H1 (cell line): ENCODE results near the gene CD248. TPM values are rescaled to one million over a fixed set of nuclear protein-coding genes. Genes with fewer than 3 reads are reported as not detected.

Experiments used
- POU5F1 ChIP-seq: IDR thresholded peaks from 2 replicates; pipeline ENCODE4 v1.6.1; 2011; ENCODE audit warnings: low read depth, mild to moderate bottlenecking, low read length, moderate library complexity
- SP1 ChIP-seq: IDR thresholded peaks from 2 replicates; pipeline ENCODE4 v1.6.1; 2011; ENCODE audit warnings: low read depth, low read length
- SP2 ChIP-seq: IDR thresholded peaks from 2 replicates; pipeline ENCODE4 v1.6.1; 2012; ENCODE audit warnings: mild to moderate bottlenecking, low read length, inconsistent platforms
- polyA plus RNA-seq, 7 experiments: library from polyadenylated mRNA; depleted of rRNA in 3 of 7; stranded (reverse) in 5 of 7; unstranded in 2 of 7; fragments of >200 nt in 5 of 7; fragments of 200-250 nt in 2 of 7; gene quantifications; 1 replicate in 5 of 7; 2 replicates in 1 of 7; 4 replicates in 1 of 7; pipeline versions ENCODE4 v1.2.1 to v1.2.3, GENCODE V29; 2011 to 2013; ENCODE audit warnings: missing spikeins in 2 of 7, mixed read lengths in 2 of 7
- total RNA-seq: library from RNA; stranded (reverse); fragmentation: NEBNext Ultra II Directional; extraction: Animal tissue kit (Norgen Biotek cat#: 25700); gene quantifications from 2 replicates; pipeline ENCODE4 v1.2.1, GENCODE V29; 2021
- TF ChIP-seq, protein P1 (sequence below), 3 experiments: IDR thresholded peaks; 1 replicate in 2 of 3; 2 replicates in 1 of 3; pipeline versions ENCODE4 v1.5.1 to v1.6.1; 2011; ENCODE audit warnings: low read length in 3 of 3, mild to moderate bottlenecking in 3 of 3, inconsistent platforms in 2 of 3, low read depth in 1 of 3, moderate library complexity in 1 of 3; ENCODE audit not compliant: insufficient read depth in 1 of 3; ENCODE audit errors: control extremely low read depth in 1 of 3

CD248 gene
- total and polyA plus RNA-seq, 2 of the 8 experiments (the other 6 are each of a cell fraction or from before 2014, with no cell fraction given), result 2.7 to 3.9 TPM

DNA sequence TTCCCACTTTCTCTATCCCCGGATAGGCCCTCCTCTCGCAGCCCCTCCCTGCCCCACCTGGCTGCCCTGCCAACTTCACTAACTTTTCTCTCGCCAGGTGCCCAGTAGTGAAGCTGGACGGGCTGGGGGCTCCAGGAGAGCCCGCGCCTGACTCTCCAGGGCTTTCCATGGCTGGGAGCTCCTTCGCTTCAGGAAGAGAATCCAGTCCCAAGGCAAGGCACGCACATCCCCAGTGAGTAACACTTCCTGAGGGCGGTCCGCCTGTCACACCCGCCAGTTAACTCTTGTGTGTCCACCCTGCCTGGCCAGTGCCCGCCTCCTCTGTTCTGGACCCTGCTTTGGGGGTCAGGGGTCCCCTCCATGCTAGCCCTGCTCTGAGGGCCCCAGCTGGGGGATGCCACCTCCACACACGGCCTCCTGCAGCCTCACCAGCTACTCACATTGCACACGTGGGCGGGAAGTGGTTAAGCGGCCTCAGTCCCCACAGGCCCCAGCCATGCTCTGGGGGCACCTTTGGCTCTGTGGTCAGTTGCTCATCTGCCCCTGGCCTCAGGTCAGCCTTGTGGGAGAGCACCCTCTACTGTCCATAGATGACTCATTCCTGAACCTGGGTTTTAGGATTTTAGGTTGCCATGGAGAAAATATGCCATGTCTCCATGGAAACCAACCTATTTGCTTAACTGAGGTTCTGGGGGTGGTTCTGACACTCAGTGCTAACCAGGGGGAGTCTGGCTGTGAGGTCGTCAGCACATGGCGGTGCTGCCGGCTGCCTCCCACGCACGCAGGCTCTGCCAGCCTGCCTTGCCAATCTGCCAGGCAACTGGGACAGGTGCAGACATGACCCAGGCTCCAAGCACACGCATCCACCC lies 19.6 kb upstream of the CD248 start, which contains the start of gene RIN1 (continued):
- TF ChIP-seq, protein P1, sequence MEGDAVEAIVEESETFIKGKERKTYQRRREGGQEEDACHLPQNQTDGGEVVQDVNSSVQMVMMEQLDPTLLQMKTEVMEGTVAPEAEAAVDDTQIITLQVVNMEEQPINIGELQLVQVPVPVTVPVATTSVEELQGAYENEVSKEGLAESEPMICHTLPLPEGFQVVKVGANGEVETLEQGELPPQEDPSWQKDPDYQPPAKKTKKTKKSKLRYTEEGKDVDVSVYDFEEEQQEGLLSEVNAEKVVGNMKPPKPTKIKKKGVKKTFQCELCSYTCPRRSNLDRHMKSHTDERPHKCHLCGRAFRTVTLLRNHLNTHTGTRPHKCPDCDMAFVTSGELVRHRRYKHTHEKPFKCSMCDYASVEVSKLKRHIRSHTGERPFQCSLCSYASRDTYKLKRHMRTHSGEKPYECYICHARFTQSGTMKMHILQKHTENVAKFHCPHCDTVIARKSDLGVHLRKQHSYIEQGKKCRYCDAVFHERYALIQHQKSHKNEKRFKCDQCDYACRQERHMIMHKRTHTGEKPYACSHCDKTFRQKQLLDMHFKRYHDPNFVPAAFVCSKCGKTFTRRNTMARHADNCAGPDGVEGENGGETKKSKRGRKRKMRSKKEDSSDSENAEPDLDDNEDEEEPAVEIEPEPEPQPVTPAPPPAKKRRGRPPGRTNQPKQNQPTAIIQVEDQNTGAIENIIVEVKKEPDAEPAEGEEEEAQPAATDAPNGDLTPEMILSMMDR (IDR thresholded peaks at IDR 0.05; ENCODE audit: control extremely low read depth in 1 of 3, insufficient read depth in 1 of 3, low read depth in 1 of 3, low read length in 3 of 3), result peak in 2 of 3 experiments; percentile 65 to 75; a peak in 3 of 4 replicates
- TF ChIP-seq SP1 (no peak), POU5F1 (no peak), SP2 (no peak)
